ENCODE measurements around the gene SLC25A20.

SLC25A20 gene

GRCh38 chr3:48879307-48879993, 19.2 kb downstream of the SLC25A20 start:
- no peak for TF ChIP-seq CTCF (conservative IDR thresholded peaks at IDR 0.05)
- TF ChIP-seq ZFX (IDR thresholded peaks at IDR 0.05) = no peak
- no peak overlapping the region for H3K27ac ChIP-seq

GRCh38 chr3:48877671-48878070, 21.0 kb downstream of the SLC25A20 start:
- TF ChIP-seq CTCF (conservative IDR thresholded peaks at IDR 0.05) = no peak
- TF ChIP-seq ZFX (IDR thresholded peaks at IDR 0.05) = no peak
- H3K27ac ChIP-seq = no peak overlapping the region

GRCh38 chr3:48863122-48863521, 35.6 kb downstream of the SLC25A20 start:
- H3K27ac ChIP-seq = no peak overlapping the region
- TF ChIP-seq ZFX (IDR thresholded peaks at IDR 0.05) (no peak), CTCF (conservative IDR thresholded peaks at IDR 0.05) (no peak)

- TF ChIP-seq CTCF (conservative IDR thresholded peaks at IDR 0.05) (no peak), ZFX (IDR thresholded peaks at IDR 0.05) (no peak)
- no peak overlapping the region for H3K27ac ChIP-seq
Observed at GRCh38 chr3:48859206-48859605, 39.5 kb downstream of the SLC25A20 start.

GRCh38 chr3:48858709-48859108, 40.0 kb downstream of the SLC25A20 start:
- no peak for TF ChIP-seq ZFX (IDR thresholded peaks at IDR 0.05)
- TF ChIP-seq CTCF (conservative IDR thresholded peaks at IDR 0.05) = no peak
- no peak overlapping the region for H3K27ac ChIP-seq

- TF ChIP-seq CTCF (conservative IDR thresholded peaks at IDR 0.05) (no peak), ZFX (IDR thresholded peaks at IDR 0.05) (no peak)
- no peak overlapping the region for H3K27ac ChIP-seq
Observed at GRCh38 chr3:48857641-48858040, 41.0 kb downstream of the SLC25A20 start.

- no peak overlapping the region for H3K27ac ChIP-seq
- no peak for TF ChIP-seq ZFX (IDR thresholded peaks at IDR 0.05)
- TF ChIP-seq CTCF (conservative IDR thresholded peaks at IDR 0.05) = no peak
Observed at GRCh38 chr3:48856469-48856868, 42.2 kb downstream of the SLC25A20 start.

Measured in C4-2B (cell line).